HG02981 (cell line): Measurements from ENCODE around the gene PNMT.
A peak's percentile ranks its signal among the peaks of the same experiment; 100 is the strongest.

Experiments used
- ATAC-seq: cut with Tn5 transposase; IDR thresholded peaks from one replicate; pipeline ENCODE4 v1.9.1; 2021; ENCODE audit warnings: mild to moderate bottlenecking, moderate library complexity; ENCODE audit not compliant: unreplicated experiment

The PNMT gene

GRCh38 chr17:39667945-39668924 is at the start of gene PNMT:
TSS of gene PNMT (plus strand) at chr17:39668453. CDS start at chr17:39668476, 23 bp downstream.
- no peak for ATAC-seq

- ATAC-seq, result no peak
Measured at GRCh38 chr17:39618956-39619785, 49.1 kb upstream of the PNMT start.

DNA sequence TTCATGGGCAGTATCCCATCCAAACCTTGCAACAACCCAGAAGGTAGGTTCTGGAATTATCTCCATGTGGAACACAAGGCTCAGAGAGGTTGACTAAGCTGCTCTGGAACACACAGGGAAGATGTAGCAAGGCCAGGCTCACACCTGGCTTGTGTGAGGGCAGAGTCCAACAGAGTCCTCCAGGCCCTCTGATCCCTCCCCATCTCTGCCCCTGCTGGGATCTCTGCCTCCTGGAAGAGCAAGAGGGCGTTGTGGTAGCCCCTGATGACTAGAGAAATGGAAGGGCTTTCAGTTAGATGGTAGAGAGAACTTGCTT is 48.5 kb upstream of the PNMT start:
- no peak for ATAC-seq

- peak; percentile 66 for ATAC-seq
Measured at GRCh38 chr17:39621523-39622379, 46.5 kb upstream of the PNMT start.

- ATAC-seq, result peak; percentile 25
Measured at GRCh38 chr17:39622380-39623006, 45.8 kb upstream of the PNMT start.

- no peak for ATAC-seq
Measured at GRCh38 chr17:39623356-39623950, 44.8 kb upstream of the PNMT start.

DNA sequence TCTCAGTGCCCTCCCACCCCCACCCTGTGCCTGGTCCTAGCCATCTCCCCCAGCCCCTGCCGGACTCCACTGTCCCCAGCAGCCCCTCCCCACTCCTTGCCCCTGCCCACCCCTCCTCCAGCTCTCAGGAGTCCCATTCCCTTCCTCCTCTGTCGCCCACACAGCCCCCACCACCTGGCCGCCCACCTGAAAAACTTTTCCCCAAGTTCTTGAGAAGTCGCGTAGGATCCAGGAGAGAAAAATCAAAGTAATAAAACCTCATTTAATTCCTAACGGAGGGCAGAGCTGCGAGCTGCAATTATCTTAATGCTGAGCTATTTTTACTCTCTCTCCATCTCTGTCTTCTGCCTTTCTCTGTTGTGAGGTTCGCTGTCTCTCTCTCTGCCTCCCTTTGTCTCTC is 43.9 kb upstream of the PNMT start:
- ATAC-seq, result no peak

DNA sequence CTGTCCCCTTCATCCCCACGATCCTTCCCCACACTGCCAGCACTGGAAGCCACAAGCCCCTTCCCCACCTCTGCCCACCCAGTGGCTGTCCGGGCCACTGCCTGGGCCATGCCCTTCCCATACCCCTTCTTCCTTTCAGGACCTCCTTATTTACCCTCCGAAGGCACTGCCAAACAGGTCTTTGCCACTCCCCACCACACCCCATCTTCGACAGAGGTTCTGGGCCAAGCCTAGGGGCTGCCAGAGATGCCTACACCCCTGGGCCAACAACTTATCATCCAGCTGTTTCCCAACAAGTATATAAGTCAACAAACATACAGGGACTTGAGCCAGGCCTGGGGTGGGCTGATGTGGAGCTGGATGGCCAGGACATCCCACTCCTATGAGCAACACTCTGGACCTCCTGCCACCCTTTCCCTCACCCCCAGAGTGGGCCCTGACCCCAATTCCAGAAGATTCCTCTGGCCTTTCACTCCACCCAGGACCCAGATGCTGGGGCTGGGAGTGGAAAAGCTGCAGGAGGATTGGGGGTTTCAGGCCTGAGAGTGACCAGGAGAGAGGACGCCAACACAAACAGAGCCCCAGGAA is 43.0 kb upstream of the PNMT start:
- no peak for ATAC-seq

GRCh38 chr17:39626171-39627046 is 41.8 kb upstream of the PNMT start, which contains the start of gene PPP1R1B:
TSS of gene PPP1R1B (plus strand) at chr17:39626952. CDS start at chr17:39627393, 441 bp downstream.
- no peak for ATAC-seq

GRCh38 chr17:39627047-39627711 is 41.1 kb upstream of the PNMT start:
- ATAC-seq, result no peak

DNA sequence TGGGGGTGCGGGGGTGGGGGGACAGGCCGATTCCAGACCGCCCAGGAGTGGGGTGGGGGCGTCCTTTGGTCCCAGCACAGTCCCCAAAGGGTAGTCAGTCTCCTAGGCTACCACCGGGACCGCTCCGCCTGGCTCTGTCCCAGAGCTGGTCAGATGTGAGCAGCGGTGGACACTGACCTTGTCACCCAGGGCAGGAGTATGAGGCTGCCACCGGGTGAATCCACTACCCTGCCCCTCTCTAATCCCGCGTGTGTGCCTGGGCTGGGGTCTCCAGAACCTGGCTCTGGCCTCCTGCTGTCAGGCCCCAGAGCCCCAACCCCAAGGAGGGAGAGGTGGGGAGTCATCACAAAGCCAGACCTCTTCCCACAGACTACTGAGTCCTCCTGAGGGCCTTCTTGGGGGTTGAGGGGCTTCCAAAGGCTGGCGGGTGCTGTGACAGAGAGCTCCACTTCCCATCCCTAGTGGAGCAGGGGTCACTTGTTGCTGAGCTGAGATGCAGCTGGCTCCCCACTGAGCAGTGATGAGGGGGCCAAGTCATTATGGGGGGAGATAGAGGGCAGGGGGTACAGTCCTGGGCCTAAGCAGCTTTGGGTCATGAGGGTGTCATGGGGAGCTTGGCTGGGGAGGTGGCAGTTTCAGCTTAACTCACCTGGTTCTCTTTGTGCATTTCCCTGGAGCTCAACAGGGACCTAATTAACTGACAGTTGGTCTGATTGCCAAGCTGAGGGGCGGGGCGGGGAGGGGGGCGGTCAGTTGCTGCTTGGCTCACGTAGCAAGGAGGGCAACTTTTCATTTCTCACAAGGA is 40.3 kb upstream of the PNMT start:
- no peak for ATAC-seq

- no peak for ATAC-seq
Measured at GRCh38 chr17:39628655-39629493, 39.4 kb upstream of the PNMT start.

GRCh38 chr17:39629494-39629880 is 38.8 kb upstream of the PNMT start:
- ATAC-seq, result no peak

DNA sequence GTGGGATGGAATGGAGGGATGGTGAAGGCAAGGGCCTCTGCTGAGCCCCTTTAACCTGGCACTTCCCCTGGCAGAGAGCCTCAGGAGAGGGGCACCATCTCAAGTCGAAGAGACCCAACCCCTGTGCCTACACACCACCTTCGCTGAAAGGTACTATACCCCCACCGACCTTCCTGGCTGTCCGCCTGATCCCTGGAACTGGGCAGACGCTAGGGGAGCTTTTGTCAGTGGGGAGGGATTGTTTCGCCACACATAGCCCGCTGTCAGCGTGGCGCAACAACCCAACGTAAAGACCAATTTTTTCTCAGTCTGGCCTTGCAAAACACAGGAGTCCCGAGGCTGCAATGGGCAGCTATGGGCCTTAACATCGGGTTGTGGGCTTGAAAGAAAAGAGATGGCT is 38.4 kb upstream of the PNMT start:
- ATAC-seq, result no peak

DNA sequence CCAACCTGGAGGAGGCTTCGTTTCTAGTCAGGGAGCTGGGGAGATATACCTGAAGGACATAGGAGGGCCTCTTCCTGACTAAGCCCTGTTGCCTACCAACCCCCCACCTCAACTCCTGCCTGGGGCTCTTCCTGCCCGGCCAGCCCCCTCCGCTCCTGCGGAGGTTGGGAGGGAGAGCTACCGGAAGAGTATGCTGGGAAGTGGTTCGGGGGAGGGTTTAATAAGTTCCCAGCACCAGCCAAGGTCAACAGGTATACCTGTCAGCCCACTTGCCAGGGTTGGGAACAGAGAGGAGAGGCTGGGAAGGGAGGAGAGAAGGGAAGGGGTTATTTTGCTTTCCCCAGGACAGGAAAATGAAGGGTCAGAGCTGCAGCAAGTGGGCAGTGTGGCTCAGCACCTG is 36.9 kb upstream of the PNMT start:
- no peak for ATAC-seq

GRCh38 chr17:39632153-39632941 is 35.9 kb upstream of the PNMT start:
- no peak for ATAC-seq
